ENCODE results near the gene SPAG16.

DNA sequence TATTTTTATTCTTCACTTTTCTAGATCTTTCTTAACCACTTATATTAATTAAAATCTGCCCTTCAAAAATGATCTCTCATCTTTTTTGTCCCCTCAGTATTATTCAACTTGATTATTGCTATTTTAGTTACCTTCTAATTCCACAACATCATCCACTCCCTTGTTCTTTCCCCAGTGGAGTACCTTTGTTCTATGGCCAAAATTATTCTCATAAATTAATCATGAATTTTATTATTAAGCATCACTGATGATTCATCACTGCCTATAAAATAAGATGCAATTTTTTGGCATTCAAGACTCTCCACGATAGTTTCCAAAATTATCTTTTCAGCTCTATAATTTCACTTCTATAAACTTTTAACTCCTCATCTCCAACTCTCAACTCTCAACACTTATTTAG is 505.7 kb downstream of the SPAG16 start:
- TF ChIP-seq CTCF (IDR thresholded peaks at IDR 0.05), result no peak
- no peak for TF ChIP-seq ZFX (IDR thresholded peaks at IDR 0.05; ENCODE audit: borderline replicate concordance)

All from 22Rv1 (cell line).